Mucosa of stomach (tissue), 1 donor: ENCODE measurements around the gene ALK.

Experiments
- H3K27me3 ChIP-seq: one replicate; pipeline ENCODE4 v1.7.0; 2013; ENCODE audit warnings: mild to moderate bottlenecking, low read length; ENCODE audit not compliant: control insufficient read depth, insufficient read depth
- H3K36me3 ChIP-seq: one replicate; pipeline ENCODE4 v1.7.0; 2013; ENCODE audit warnings: low read length; ENCODE audit not compliant: control insufficient read depth, insufficient read depth
- H3K4me1 ChIP-seq: one replicate; pipeline ENCODE4 v1.7.0; 2013; ENCODE audit warnings: mild to moderate bottlenecking, low read length; ENCODE audit not compliant: control insufficient read depth, insufficient read depth
- H3K4me3 ChIP-seq: one replicate; pipeline ENCODE4 v1.7.0; 2013; ENCODE audit warnings: low read length
- H3K9ac ChIP-seq: one replicate; pipeline ENCODE4 v1.7.0; 2013; ENCODE audit warnings: mild to moderate bottlenecking, low read length, moderate library complexity
- H3K9me3 ChIP-seq: one replicate; pipeline ENCODE4 v1.7.0; 2013; ENCODE audit warnings: mild to moderate bottlenecking, low read length, moderate library complexity; ENCODE audit not compliant: control insufficient read depth
- donor health status: Pancreatic carcinoma.

ALK gene

GRCh38 chr2:29207352-29208148 is 713.8 kb downstream of the ALK start:
- Histone ChIP-seq H3K4me1 (no peaks in the 10 kb centered on the region), H3K27me3 (no peaks in the 10 kb centered on the region), H3K9ac (no peak overlapping the region), H3K4me3 (no peak overlapping the region), H3K36me3 (no peaks in the 10 kb centered on the region), H3K9me3 (no peaks in the 10 kb centered on the region)

- no peak overlapping the region for H3K4me3 ChIP-seq
- H3K4me1 ChIP-seq = no peaks in the 10 kb centered on the region
- H3K9ac ChIP-seq = no peak overlapping the region
- H3K9me3 ChIP-seq = no peaks in the 10 kb centered on the region
- H3K36me3 ChIP-seq = no peaks in the 10 kb centered on the region
- no peaks in the 10 kb centered on the region for H3K27me3 ChIP-seq
Observed at GRCh38 chr2:29206941-29207340, 714.4 kb downstream of the ALK start.

- H3K9me3 ChIP-seq = no peaks in the 10 kb centered on the region
- no peaks in the 10 kb centered on the region for H3K36me3 ChIP-seq
- no peaks in the 10 kb centered on the region for H3K4me1 ChIP-seq
Observed at GRCh38 chr2:29202819-29203495, 718.4 kb downstream of the ALK start.

DNA sequence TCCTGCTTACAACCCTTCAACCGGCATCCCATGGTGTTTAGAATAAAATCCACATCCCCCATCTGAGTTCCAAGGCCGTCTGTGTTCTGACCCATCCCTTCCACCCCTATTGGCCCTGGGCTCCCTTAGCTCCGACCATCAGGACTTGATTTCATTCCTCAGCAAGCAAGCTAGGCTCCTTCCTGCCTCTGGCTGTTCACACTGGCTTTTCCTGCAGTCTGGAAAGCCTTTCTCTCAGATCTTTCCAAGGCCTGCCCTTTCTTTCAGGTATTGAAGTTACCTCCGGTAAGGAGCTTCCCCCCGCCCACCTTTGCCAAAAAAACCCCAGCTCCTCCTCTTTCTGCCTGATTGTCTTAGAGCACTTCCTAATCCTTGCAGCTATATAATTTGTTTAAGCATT is 719.4 kb downstream of the ALK start:
- Histone ChIP-seq H3K27me3 (no peaks in the 10 kb centered on the region), H3K4me3 (no peak overlapping the region), H3K36me3 (no peaks in the 10 kb centered on the region), H3K9me3 (no peaks in the 10 kb centered on the region), H3K9ac (no peak overlapping the region), H3K4me1 (peaks cover 4% of the 10 kb centered on the region)

More at GRCh38 chr2:29202819-29203495, 718.4 kb downstream of the ALK start:
- Histone ChIP-seq H3K4me3 (no peak overlapping the region), H3K9ac (no peak overlapping the region), H3K27me3 (no peaks in the 10 kb centered on the region)

DNA sequence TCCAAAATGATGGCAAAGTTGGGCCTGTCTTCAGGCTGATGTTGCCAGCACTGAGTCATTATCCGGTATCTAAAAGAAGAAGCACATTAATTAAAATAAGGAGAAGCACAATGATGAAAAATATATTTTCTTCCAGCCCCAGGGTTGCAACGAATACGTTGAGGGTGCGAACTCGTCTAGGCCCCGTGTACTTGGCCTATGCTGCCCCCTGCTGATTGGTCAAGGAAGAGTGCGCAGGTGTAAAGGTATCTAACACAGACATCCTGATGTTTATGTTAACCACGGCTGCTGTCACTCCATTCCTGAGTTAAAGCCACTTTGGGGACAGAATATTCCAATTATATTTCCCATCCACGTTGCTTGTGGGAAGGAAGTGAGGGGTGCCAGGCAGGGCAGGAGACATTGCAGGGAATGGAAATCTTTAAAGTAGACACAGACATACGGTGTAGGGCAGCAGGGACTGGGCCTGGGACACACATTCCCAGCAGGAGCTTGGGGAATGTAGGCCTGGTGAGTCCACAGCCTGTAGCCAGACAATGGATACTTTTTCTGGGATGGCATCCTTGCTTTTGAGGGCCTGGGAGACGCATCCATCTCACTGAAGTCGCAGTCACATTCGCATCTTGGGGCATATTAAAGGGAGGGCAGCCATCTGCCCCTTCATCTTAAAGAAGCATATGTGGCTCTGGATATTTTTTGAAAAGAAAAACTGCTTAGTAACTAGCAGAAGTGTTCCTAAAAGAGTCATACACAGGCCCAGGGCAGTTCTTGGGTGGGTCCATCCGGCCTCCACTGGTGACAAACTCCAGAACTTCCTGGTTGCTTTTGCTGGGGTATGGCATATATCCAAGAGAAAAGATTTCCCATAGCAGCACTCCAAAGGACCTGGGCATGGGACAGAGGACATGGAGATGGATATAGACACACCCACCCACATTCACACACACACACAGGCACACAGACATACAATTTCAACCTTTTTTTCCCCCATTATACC is 724.3 kb downstream of the ALK start:
- no peaks in the 10 kb centered on the region for H3K27me3 ChIP-seq
- peaks cover 5% of the 10 kb centered on the region for H3K4me1 ChIP-seq
- H3K9me3 ChIP-seq = no peaks in the 10 kb centered on the region
- H3K36me3 ChIP-seq = no peaks in the 10 kb centered on the region
- no peak overlapping the region for H3K9ac ChIP-seq
- H3K4me3 ChIP-seq = no peak overlapping the region

GRCh38 chr2:29195796-29196195 is 725.6 kb downstream of the ALK start:
- no peaks in the 10 kb centered on the region for H3K36me3 ChIP-seq
- H3K9ac ChIP-seq = no peak overlapping the region
- no peaks in the 10 kb centered on the region for H3K27me3 ChIP-seq
- H3K4me1 ChIP-seq = peaks cover 5% of the 10 kb centered on the region
- no peaks in the 10 kb centered on the region for H3K9me3 ChIP-seq
- no peak overlapping the region for H3K4me3 ChIP-seq

GRCh38 chr2:29193681-29194080 is 727.7 kb downstream of the ALK start:
- Histone ChIP-seq H3K9ac (no peak overlapping the region), H3K4me1 (peaks cover 5% of the 10 kb centered on the region), H3K4me3 (no peak overlapping the region), H3K27me3 (no peaks in the 10 kb centered on the region), H3K36me3 (no peaks in the 10 kb centered on the region), H3K9me3 (no peaks in the 10 kb centered on the region)

- Histone ChIP-seq H3K4me1 (peaks cover 5% of the 10 kb centered on the region), H3K9ac (no peak overlapping the region), H3K9me3 (no peaks in the 10 kb centered on the region), H3K36me3 (no peaks in the 10 kb centered on the region), H3K27me3 (no peaks in the 10 kb centered on the region), H3K4me3 (no peak overlapping the region)
Observed at GRCh38 chr2:29193111-29193510, 728.3 kb downstream of the ALK start.

DNA sequence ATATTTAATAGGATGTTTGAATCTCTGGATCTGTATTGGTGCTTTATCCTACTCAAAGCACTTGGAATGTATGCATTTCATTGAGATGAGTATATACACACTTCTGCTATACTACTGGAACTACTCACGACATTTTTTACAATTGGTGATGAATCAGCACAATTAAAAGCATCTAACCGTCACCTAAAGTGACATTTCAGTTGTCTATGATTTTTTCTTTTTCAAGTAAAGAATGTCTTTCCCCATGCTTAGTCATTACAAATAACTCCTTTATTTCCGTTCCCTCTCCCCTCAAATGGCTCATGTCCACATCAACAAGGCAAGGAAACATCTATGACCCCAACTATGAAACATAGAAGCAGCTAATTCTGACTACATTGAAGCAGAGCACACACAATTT is 728.9 kb downstream of the ALK start:
- no peaks in the 10 kb centered on the region for H3K9me3 ChIP-seq
- H3K36me3 ChIP-seq = no peaks in the 10 kb centered on the region
- H3K4me3 ChIP-seq = no peak overlapping the region
- H3K4me1 ChIP-seq = peaks cover 5% of the 10 kb centered on the region
- no peaks in the 10 kb centered on the region for H3K27me3 ChIP-seq
- no peak overlapping the region for H3K9ac ChIP-seq

DNA sequence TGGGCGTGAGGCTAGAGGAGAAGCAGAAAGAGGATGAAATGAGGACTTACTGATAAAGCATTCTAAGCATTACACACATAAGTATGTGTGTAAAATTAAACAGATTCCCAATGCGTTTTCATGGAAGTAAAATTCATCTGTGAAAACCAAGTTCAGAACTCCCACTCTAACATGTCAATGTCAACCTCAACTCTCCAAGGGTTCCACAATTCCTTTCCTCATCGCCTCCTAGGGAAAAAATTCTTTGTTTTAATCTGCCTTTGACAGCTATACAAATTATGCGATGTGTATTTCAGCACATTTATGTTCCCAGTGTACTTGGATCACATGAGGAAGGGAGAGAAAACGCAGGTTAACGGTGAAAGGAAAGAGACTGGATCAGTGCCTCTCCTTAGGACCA is 729.6 kb downstream of the ALK start:
- Histone ChIP-seq H3K9ac (no peak overlapping the region), H3K4me3 (no peak overlapping the region), H3K4me1 (no peaks in the 10 kb centered on the region), H3K36me3 (no peaks in the 10 kb centered on the region), H3K9me3 (no peaks in the 10 kb centered on the region), H3K27me3 (no peaks in the 10 kb centered on the region)

- Histone ChIP-seq H3K27me3 (no peaks in the 10 kb centered on the region), H3K4me1 (no peaks in the 10 kb centered on the region), H3K9me3 (no peaks in the 10 kb centered on the region), H3K9ac (no peak overlapping the region), H3K4me3 (no peak overlapping the region), H3K36me3 (no peaks in the 10 kb centered on the region)
Observed at GRCh38 chr2:29189052-29189451, 732.3 kb downstream of the ALK start.

- Histone ChIP-seq H3K36me3 (no peaks in the 10 kb centered on the region), H3K9ac (no peak overlapping the region), H3K4me3 (no peak overlapping the region), H3K9me3 (no peaks in the 10 kb centered on the region), H3K27me3 (no peaks in the 10 kb centered on the region), H3K4me1 (no peaks in the 10 kb centered on the region)
Observed at GRCh38 chr2:29187926-29188325, 733.5 kb downstream of the ALK start.
